Measurements from ENCODE around the gene ZC3H7A. TPM values are rescaled to one million over a fixed set of nuclear protein-coding genes. Genes with fewer than 3 reads are reported as not detected.

Gene ZC3H7A
- total and polyA plus RNA-seq, 10 of the 15 experiments (the other 5 are each of a cell fraction or from before 2014, with no cell fraction given), result 46.3 to 188 (median 68.6) TPM

DNA sequence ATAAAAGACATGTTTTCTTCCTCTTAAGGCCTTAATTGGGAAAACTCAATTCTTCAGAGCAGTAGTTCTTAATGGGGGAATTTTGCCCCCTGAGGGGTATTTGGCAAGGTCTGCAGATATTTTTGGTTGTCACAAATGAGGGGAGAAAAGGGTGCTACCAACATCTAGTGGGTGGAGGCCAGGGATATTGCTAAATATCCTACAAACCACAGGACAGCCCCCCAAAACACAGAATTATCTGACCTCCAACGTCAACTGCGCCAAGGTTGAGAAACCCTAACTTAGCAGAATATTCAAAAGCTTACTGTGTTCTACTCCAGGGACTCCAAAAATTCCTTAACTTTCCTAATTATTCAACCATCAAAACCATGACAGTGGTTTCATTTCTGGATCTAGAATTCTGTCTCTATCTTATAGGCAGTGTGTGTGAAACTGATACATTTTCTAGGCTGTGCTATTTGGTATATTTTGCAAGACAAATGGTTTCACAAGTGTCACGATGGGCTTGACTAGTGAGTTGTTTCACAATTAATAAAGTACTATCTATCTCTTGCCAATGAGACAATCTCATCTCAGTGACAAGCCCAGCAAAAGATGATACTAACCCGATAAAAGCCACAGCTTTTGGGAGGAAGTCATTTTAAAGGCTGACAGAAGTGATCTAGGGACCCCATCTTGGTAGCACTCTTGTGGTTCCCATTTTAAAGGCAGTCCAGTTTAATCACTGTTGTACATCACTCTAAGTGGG lies 69.1 kb downstream of the ZC3H7A start:
- RAD21 ChIA-PET (ENCODE audit: unreplicated experiment), result no interaction called here
- H4K20me1 ChIP-seq (ENCODE audit: control insufficient read depth, insufficient read depth), result no peaks in the 10 kb centered on the region; the same call in none of the 2 replicates
- peak; percentile 31 for FAIRE-seq
- no peak overlapping the region for H2AFZ ChIP-seq (ENCODE audit: control insufficient read depth, low read depth, low read length)
- peak overlapping the region; percentile 75 for H3K4me2 ChIP-seq (ENCODE audit: control insufficient read depth, insufficient read depth)
- SMC1A ChIA-PET (ENCODE audit: uncharacterized antibody, unreplicated experiment), result interaction anchor here (1.5 kb wide), 1 partner anchor 16 kb away, joined by 6 read pairs; no protein-coding TSS in a partner anchor
- no peaks in the 10 kb centered on the region for H3K27me3 ChIP-seq (replicated peaks in 1 of 2; ENCODE audit: control insufficient read depth in 2 of 2, insufficient read depth in 2 of 2, low read length in 1 of 2)
- H3K36me3 ChIP-seq (ENCODE audit: control insufficient read depth in 2 of 2, insufficient read depth in 2 of 2, low read length in 1 of 2), result peaks cover 10 to 57% of the 10 kb centered on the region in 2 experiments
- intact Hi-C loops (cut with micrococcal nuclease; ENCODE audit: unreplicated experiment) (no loop called here), in situ Hi-C loops (cut with MboI) (no loop called here)
- H3K79me2 ChIP-seq (ENCODE audit: control insufficient read depth, insufficient read depth, low read length), result peaks cover 62% of the 10 kb centered on the region
- POLR2A ChIA-PET, result no interaction called here
- TSS peak; percentile 16 for BruUV-seq (replicated peaks)
- 27% methylated on average over 4 of the region's 4 CpGs for WGBS (ENCODE audit: insufficient coverage, insufficient replicate concordance, low lambda C conversion rate, missing lambda C conversion rate)
- peak overlapping the region; percentile 74 for H3K27ac ChIP-seq (ENCODE audit: control insufficient read depth, insufficient read depth)
- ATAC-seq, result peak; percentile 89
- CTCF ChIA-PET, result interaction anchor here (1.1 kb wide), 1 partner anchor 10 kb away, joined by 3 read pairs; no protein-coding TSS in a partner anchor
- no peak for DNase-seq (ENCODE audit: low read depth, low spot score)
- H3K4me3 ChIP-seq, result no peak overlapping the region
- H3K9ac ChIP-seq (ENCODE audit: control insufficient read depth, insufficient read depth, low read length), result peak overlapping the region; percentile 27; the same call in 1 of the 2 replicates
- no peaks in the 10 kb centered on the region for H3K9me3 ChIP-seq (replicated peaks; ENCODE audit: control insufficient read depth, insufficient read depth, low read length)
- peaks cover 35% of the 10 kb centered on the region for H3K4me1 ChIP-seq (ENCODE audit: control insufficient read depth, insufficient read depth, low read length)
- TF ChIP-seq TCF12 (IDR thresholded peaks at IDR 0.05; ENCODE audit: low read depth, low read length) (no peak), EP300 (IDR thresholded peaks at IDR 0.05; ENCODE audit: borderline replicate concordance in 1 of 2, control insufficient read depth in 1 of 2, low read depth in 2 of 2, low read length in 2 of 2) (0 out of 4 replicates have a peak, but pooled peaks of 1 of the 2 experiments have one; percentile 32), TCF7 (IDR thresholded peaks at IDR 0.05; ENCODE audit: borderline replicate concordance) (no peak), EED (IDR thresholded peaks at IDR 0.05; ENCODE audit: low read depth) (0 out of 2 replicates have a peak, but pooled peaks have one; percentile 32), ZNF24 (IDR thresholded peaks at IDR 0.05) (no peak), NFIC (IDR thresholded peaks at IDR 0.05; ENCODE audit: low read depth, low read length) (peak; percentile 35; the same call in 1 of the 2 replicates), SRF (IDR thresholded peaks at IDR 0.05; ENCODE audit: low read depth in 2 of 2, low read length in 2 of 2) (no peak), FOXM1 (IDR thresholded peaks at IDR 0.05; ENCODE audit: low read depth, low read length) (peak; percentile 42; the same call in 1 of the 2 replicates), IKZF1 (conservative IDR thresholded peaks at IDR 0.05) (peak; percentile 53), IRF4 (IDR thresholded peaks at IDR 0.05; ENCODE audit: low read depth, low read length) (no peak), CREB1 (IDR thresholded peaks at IDR 0.05; ENCODE audit: low read depth) (peak; percentile 30; the same call in 1 of the 2 replicates), YY1 (IDR thresholded peaks at IDR 0.05; ENCODE audit: low read depth, low read length) (peak; percentile 49; the same call in 1 of the 2 replicates), JUNB (IDR thresholded peaks at IDR 0.05) (0 out of 2 replicates have a peak, but pooled peaks have one; percentile 18), BRCA1 (IDR thresholded peaks at IDR 0.05; ENCODE audit: low read depth, low read length) (no peak), PML (IDR thresholded peaks at IDR 0.05; ENCODE audit: low read length) (no peak), RUNX3 (IDR thresholded peaks at IDR 0.05; ENCODE audit: low read length) (peak; percentile 25; the same call in 1 of the 2 replicates)
- TF ChIP-seq, protein P1, sequence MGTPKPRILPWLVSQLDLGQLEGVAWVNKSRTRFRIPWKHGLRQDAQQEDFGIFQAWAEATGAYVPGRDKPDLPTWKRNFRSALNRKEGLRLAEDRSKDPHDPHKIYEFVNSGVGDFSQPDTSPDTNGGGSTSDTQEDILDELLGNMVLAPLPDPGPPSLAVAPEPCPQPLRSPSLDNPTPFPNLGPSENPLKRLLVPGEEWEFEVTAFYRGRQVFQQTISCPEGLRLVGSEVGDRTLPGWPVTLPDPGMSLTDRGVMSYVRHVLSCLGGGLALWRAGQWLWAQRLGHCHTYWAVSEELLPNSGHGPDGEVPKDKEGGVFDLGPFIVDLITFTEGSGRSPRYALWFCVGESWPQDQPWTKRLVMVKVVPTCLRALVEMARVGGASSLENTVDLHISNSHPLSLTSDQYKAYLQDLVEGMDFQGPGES (IDR thresholded peaks at IDR 0.05), result no peak
- TF ChIP-seq, protein P2, sequence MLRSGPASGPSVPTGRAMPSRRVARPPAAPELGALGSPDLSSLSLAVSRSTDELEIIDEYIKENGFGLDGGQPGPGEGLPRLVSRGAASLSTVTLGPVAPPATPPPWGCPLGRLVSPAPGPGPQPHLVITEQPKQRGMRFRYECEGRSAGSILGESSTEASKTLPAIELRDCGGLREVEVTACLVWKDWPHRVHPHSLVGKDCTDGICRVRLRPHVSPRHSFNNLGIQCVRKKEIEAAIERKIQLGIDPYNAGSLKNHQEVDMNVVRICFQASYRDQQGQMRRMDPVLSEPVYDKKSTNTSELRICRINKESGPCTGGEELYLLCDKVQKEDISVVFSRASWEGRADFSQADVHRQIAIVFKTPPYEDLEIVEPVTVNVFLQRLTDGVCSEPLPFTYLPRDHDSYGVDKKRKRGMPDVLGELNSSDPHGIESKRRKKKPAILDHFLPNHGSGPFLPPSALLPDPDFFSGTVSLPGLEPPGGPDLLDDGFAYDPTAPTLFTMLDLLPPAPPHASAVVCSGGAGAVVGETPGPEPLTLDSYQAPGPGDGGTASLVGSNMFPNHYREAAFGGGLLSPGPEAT (IDR thresholded peaks at IDR 0.05; ENCODE audit: low read depth), result 0 out of 2 replicates have a peak, but pooled peaks have one; percentile 41
- TF ChIP-seq, protein P3, sequence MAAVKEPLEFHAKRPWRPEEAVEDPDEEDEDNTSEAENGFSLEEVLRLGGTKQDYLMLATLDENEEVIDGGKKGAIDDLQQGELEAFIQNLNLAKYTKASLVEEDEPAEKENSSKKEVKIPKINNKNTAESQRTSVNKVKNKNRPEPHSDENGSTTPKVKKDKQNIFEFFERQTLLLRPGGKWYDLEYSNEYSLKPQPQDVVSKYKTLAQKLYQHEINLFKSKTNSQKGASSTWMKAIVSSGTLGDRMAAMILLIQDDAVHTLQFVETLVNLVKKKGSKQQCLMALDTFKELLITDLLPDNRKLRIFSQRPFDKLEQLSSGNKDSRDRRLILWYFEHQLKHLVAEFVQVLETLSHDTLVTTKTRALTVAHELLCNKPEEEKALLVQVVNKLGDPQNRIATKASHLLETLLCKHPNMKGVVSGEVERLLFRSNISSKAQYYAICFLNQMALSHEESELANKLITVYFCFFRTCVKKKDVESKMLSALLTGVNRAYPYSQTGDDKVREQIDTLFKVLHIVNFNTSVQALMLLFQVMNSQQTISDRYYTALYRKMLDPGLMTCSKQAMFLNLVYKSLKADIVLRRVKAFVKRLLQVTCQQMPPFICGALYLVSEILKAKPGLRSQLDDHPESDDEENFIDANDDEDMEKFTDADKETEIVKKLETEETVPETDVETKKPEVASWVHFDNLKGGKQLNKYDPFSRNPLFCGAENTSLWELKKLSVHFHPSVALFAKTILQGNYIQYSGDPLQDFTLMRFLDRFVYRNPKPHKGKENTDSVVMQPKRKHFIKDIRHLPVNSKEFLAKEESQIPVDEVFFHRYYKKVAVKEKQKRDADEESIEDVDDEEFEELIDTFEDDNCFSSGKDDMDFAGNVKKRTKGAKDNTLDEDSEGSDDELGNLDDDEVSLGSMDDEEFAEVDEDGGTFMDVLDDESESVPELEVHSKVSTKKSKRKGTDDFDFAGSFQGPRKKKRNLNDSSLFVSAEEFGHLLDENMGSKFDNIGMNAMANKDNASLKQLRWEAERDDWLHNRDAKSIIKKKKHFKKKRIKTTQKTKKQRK (IDR thresholded peaks at IDR 0.05; ENCODE audit: low read depth, low read length), result no peak
